ENCODE measurements around the gene NT5C2. TPM values are rescaled to one million over a fixed set of nuclear protein-coding genes. Genes with fewer than 3 reads are reported as not detected.

Gene NT5C2
- total RNA-seq, 2 donors from 2014 or later, result 88.4 to 112 TPM

DNA sequence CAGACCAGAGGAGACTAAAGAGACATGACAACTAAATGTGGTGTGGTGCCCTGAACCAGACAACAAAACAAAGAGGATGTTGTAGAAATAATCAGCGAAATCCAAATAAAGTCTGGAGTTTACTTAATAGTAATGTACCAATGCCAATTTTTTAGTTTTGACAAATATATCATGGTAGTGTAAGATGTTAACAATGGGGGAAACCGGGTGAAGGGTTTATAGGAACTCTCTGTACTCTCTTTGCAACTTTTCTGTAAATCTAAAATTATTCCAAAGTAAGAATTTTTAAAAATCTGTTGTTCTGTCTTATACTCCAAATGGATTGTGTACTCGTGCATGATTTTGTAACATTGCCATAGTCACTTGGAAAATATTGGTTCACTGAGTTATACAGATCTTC, 145.7 kb downstream of the NT5C2 start:
- WGBS, result 71% methylated on average over 3 of the region's 3 CpGs
- intact Hi-C loops (cut with DNase I), result no loop called here
- no peaks in the 10 kb centered on the region for H3K4me1 ChIP-seq (replicated peaks)
- no peaks in the 10 kb centered on the region for H3K27me3 ChIP-seq (replicated peaks; ENCODE audit: insufficient read depth)
- no peak overlapping the region for H3K4me3 ChIP-seq
- H3K27ac ChIP-seq, result no peak overlapping the region
- no peaks in the 10 kb centered on the region for H3K36me3 ChIP-seq
- H3K9me3 ChIP-seq, result no peaks in the 10 kb centered on the region
- no peak for TF ChIP-seq POLR2AphosphoS5 (IDR thresholded peaks at IDR 0.05)
- no peak for TF ChIP-seq CTCF (IDR thresholded peaks at IDR 0.05)
- TF ChIP-seq POLR2A (IDR thresholded peaks at IDR 0.05), result no peak
- DNase-seq (ENCODE audit: low spot score), result no peak

DNA sequence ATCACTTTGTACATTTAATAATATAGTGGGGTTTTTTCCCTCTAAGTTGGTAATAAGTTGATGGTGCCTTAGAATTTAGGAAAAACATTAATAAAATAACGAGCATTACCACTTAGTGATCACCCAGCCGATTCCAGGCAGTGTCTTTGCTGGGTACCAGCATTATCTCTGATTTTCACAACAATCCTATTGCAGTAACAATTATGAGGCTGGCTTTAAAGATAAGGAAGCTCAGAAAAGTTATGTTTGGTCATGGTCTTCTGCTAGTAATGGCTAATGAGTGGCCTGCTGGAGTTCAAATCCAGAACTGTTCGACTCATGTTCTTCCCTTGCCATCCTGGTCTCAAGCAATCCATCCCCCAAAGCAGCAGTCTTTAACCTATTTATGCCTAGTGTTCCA, 147.1 kb downstream of the NT5C2 start:
- Histone ChIP-seq H3K9me3 (no peaks in the 10 kb centered on the region), H3K4me1 (replicated peaks) (no peaks in the 10 kb centered on the region), H3K27ac (no peak overlapping the region), H3K36me3 (no peaks in the 10 kb centered on the region), H3K4me3 (no peak overlapping the region), H3K27me3 (replicated peaks; ENCODE audit: insufficient read depth) (no peaks in the 10 kb centered on the region)
- no peak for DNase-seq (ENCODE audit: low spot score)
- intact Hi-C loops (cut with DNase I), result no loop called here
- 99% methylated on average over 3 of the region's 3 CpGs for WGBS
- no peak for TF ChIP-seq CTCF (IDR thresholded peaks at IDR 0.05)
- no peak for TF ChIP-seq POLR2AphosphoS5 (IDR thresholded peaks at IDR 0.05)

- Histone ChIP-seq H3K36me3 (no peaks in the 10 kb centered on the region), H3K4me3 (no peak overlapping the region), H3K9me3 (no peaks in the 10 kb centered on the region), H3K27ac (no peak overlapping the region), H3K27me3 (replicated peaks; ENCODE audit: insufficient read depth) (no peaks in the 10 kb centered on the region), H3K4me1 (replicated peaks) (no peaks in the 10 kb centered on the region)
- no peak for DNase-seq (ENCODE audit: low spot score)
- 73% methylated on average over 8 of the region's 8 CpGs for WGBS
- no peak for TF ChIP-seq POLR2A (IDR thresholded peaks at IDR 0.05)
- intact Hi-C loops (cut with DNase I), result no loop called here
Observed at GRCh38 chr10:103044942-103045489, 148.1 kb downstream of the NT5C2 start.

DNA sequence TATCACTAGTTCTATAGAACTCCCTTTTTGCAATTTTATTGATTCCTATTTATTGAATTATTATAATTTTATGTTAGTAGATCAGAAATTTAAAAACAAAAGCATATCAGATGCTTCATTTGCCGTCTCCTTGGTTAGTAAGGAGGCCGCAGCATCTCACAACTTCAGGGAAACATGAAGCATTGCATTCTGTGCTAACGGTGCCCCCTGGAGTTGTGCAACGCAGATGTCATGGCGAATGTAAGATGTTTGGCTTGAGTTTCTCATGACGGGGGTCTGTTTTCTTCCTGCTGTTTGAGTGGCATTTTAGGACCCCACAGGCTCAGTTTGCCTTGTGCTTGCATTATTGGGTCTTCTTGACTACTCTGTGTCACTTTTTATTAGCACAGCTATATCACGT, 150.2 kb downstream of the NT5C2 start:
- 94% methylated on average over 7 of the region's 7 CpGs for WGBS
- Histone ChIP-seq H3K4me3 (no peak overlapping the region), H3K27me3 (replicated peaks; ENCODE audit: insufficient read depth) (no peaks in the 10 kb centered on the region), H3K4me1 (replicated peaks) (no peaks in the 10 kb centered on the region), H3K9me3 (no peaks in the 10 kb centered on the region), H3K36me3 (no peaks in the 10 kb centered on the region), H3K27ac (no peak overlapping the region)
- DNase-seq (ENCODE audit: low spot score), result no peak
- intact Hi-C loops (cut with DNase I), result no loop called here
- TF ChIP-seq POLR2AphosphoS5 (IDR thresholded peaks at IDR 0.05) (no peak), CTCF (IDR thresholded peaks at IDR 0.05) (no peak), POLR2A (IDR thresholded peaks at IDR 0.05) (no peak)

GRCh38 chr10:103042129-103042528, 150.9 kb downstream of the NT5C2 start:
- Histone ChIP-seq H3K27me3 (replicated peaks; ENCODE audit: insufficient read depth) (no peaks in the 10 kb centered on the region), H3K9me3 (no peaks in the 10 kb centered on the region), H3K36me3 (no peaks in the 10 kb centered on the region), H3K4me3 (no peak overlapping the region), H3K27ac (no peak overlapping the region), H3K4me1 (replicated peaks) (no peaks in the 10 kb centered on the region)
- no peak for DNase-seq (ENCODE audit: low spot score)
- TF ChIP-seq CTCF (IDR thresholded peaks at IDR 0.05) (no peak), POLR2A (IDR thresholded peaks at IDR 0.05) (no peak), POLR2AphosphoS5 (IDR thresholded peaks at IDR 0.05) (no peak)
- 57% methylated on average over 5 of the region's 5 CpGs for WGBS
- intact Hi-C loops (cut with DNase I), result no loop called here
